ENCODE results near the gene NOTCH1.

DNA sequence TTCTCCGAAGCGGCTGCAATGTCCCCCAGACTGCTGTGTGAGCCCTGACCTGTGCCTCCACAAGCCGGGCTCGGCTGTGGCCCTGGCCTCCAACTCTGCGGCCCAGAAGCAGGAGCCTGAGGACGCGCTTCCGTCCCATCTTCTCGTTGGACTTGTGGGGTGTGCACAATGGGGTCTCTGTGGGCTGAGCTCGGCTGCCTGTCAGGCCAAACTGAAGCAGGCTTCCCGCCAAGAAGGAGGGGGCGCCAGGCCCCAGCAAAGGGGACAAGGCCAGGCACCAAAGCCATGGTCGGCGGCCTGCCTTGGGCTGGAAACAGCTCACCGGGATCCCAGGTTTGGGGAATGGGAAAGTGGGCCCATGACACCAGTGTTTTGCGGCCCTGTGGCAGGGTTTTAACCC lies 4.1 kb downstream of the NOTCH1 start:
- TF ChIP-seq POLR2AphosphoS5 (IDR thresholded peaks at IDR 0.05) = no peak
- TF ChIP-seq, protein P1, sequence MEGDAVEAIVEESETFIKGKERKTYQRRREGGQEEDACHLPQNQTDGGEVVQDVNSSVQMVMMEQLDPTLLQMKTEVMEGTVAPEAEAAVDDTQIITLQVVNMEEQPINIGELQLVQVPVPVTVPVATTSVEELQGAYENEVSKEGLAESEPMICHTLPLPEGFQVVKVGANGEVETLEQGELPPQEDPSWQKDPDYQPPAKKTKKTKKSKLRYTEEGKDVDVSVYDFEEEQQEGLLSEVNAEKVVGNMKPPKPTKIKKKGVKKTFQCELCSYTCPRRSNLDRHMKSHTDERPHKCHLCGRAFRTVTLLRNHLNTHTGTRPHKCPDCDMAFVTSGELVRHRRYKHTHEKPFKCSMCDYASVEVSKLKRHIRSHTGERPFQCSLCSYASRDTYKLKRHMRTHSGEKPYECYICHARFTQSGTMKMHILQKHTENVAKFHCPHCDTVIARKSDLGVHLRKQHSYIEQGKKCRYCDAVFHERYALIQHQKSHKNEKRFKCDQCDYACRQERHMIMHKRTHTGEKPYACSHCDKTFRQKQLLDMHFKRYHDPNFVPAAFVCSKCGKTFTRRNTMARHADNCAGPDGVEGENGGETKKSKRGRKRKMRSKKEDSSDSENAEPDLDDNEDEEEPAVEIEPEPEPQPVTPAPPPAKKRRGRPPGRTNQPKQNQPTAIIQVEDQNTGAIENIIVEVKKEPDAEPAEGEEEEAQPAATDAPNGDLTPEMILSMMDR (IDR thresholded peaks at IDR 0.05) = no peak
